ENCODE data around the gene GFOD2. TPM values are rescaled to one million over a fixed set of nuclear protein-coding genes. Genes with fewer than 3 reads are reported as not detected.

Gene GFOD2
- total RNA-seq, 5 donors from 2014 or later (not counting 1 experiment from before 2014, with no cell fraction given) = 8.5 to 23.2 (median 16.7) TPM

DNA sequence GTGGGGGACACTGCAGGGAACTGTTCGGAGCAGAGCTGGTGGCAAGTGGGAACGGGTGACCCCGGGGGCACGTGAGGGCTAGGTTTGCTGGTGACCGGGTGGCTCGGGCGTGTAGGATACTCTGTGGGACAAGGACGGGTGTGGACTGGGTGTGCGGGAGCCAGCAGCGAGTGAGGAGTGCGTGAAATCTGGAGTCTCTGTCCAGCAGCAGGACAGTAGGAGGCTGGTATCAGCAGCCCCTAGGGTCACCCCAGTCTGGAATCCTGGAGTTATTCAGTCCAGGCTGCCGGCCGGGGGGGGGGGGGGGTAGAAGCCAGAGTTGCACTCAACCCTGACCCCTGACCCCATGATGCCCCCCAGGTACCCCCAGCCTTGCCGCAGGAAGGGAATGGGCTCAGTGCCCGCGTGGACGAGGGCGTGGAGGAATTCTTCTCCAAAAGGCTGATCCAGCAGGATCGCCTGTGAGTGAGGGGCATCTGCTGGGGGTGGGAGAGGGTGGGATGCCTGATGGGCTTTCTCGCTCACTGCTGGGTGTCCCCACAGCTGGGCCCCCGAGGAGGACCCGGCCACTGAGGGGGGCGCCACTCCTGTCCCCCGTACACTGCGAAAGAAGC lies 65.2 kb downstream of the GFOD2 start:
- 95% methylated on average over 22 of the region's 25 CpGs for WGBS (ENCODE audit: insufficient coverage)
- peaks cover 2 to 10% of the 10 kb centered on the region in 2 experiments for H3K4me1 ChIP-seq (ENCODE audit: control insufficient read depth in 1 of 2, extremely low read depth in 1 of 2, insufficient read depth in 2 of 2, low read length in 2 of 2)
- H3K27me3 ChIP-seq (replicated peaks in 1 of 2; ENCODE audit: control insufficient read depth in 2 of 2, extremely low read depth in 1 of 2, insufficient read depth in 2 of 2, low read length in 1 of 2) = no peaks in the 10 kb centered on the region
- Mint-ChIP-seq H3K9me3 (no peaks in the 10 kb centered on the region), H3K36me3 (peaks cover 38% of the 10 kb centered on the region), H3K27me3 (no peaks in the 10 kb centered on the region), H3K27ac (no peak overlapping the region), H3K4me1 (peaks cover 5 to 28% (median 18%) of the 10 kb centered on the region in 3 donors), H3K4me3 (no peak overlapping the region)
- H3K36me3 ChIP-seq (ENCODE audit: control insufficient read depth in 2 of 2, extremely low read depth in 1 of 2, insufficient read depth in 1 of 2, low read length in 1 of 2) = peaks cover 26 to 74% of the 10 kb centered on the region in 2 donors
- ATAC-seq (replicated peaks in 1 of 4) (no peak), DNase-seq (no peak)
- ChIA-PET CTCF (no interaction called here), POLR2A (no interaction called here)
- H3K27ac ChIP-seq (ENCODE audit: low read length) = no peak overlapping the region
- H3K4me3 ChIP-seq (ENCODE audit: control insufficient read depth in 1 of 2, extremely low read depth in 1 of 2, low read length in 1 of 2) = no peak overlapping the region
- no peaks in the 10 kb centered on the region for H3K9me3 ChIP-seq

DNA sequence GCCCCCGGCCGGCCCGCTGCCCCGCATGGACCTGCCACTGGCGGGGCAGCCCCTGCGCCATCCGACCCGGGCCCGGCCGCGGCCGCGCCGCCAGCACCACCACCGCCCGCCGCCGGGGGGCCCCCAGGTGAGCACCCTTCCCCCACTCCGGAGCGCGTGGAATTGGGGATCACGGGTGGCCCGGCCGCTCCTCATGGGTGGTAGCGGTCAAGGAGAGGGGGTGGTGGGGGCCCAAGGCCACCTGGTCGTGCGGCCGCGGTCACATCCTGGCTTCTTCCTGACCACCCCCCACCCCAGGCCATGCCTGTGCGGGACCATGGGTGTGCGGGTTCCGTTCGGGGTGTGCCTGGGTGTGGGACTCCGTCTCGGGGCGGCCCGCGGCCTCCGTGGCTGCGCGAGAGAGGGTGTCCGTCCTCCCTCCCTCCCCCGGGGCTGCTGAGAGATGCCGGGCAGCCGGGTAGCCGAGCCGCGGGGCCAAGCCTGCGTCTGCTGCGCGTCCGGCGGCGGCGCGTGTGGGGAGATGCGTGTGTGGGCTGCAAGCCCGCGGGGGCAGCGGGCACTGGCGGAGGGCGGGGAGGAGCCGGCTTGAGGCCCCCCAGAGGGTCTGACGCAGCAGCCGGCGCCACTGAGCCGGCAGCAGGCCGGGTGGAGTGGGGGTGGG lies 65.9 kb downstream of the GFOD2 start:
- Histone ChIP-seq H3K36me3 (ENCODE audit: control insufficient read depth in 2 of 2, extremely low read depth in 1 of 2, insufficient read depth in 1 of 2, low read length in 1 of 2) (peaks cover 26 to 79% of the 10 kb centered on the region in 2 donors), H3K27me3 (replicated peaks in 1 of 2; ENCODE audit: control insufficient read depth in 2 of 2, extremely low read depth in 1 of 2, insufficient read depth in 2 of 2, low read length in 1 of 2) (no peaks in the 10 kb centered on the region), H3K9me3 (no peaks in the 10 kb centered on the region), H3K4me3 (ENCODE audit: control insufficient read depth in 1 of 2, extremely low read depth in 1 of 2, low read length in 1 of 2) (no peak overlapping the region), H3K4me1 (ENCODE audit: control insufficient read depth in 1 of 2, extremely low read depth in 1 of 2, insufficient read depth in 2 of 2, low read length in 2 of 2) (peaks cover 0 to 3% of the 10 kb centered on the region in 2 experiments), H3K27ac (ENCODE audit: low read length) (no peak overlapping the region)
- peaks cover 1 to 24% (median 14%) of the 10 kb centered on the region in 3 donors for H3K4me1 Mint-ChIP-seq
- H3K27me3 Mint-ChIP-seq = no peaks in the 10 kb centered on the region
- ATAC-seq (replicated peaks in 1 of 4) (no peak), DNase-seq (no peak)
- H3K36me3 Mint-ChIP-seq = peaks cover 38% of the 10 kb centered on the region
- no peaks in the 10 kb centered on the region for H3K9me3 Mint-ChIP-seq
- 97% methylated on average over 43 of the region's 68 CpGs for WGBS (ENCODE audit: insufficient coverage)
- H3K27ac Mint-ChIP-seq = no peak overlapping the region
- CTCF ChIA-PET = no interaction called here
- POLR2A ChIA-PET = no interaction called here
- no peak overlapping the region for H3K4me3 Mint-ChIP-seq

DNA sequence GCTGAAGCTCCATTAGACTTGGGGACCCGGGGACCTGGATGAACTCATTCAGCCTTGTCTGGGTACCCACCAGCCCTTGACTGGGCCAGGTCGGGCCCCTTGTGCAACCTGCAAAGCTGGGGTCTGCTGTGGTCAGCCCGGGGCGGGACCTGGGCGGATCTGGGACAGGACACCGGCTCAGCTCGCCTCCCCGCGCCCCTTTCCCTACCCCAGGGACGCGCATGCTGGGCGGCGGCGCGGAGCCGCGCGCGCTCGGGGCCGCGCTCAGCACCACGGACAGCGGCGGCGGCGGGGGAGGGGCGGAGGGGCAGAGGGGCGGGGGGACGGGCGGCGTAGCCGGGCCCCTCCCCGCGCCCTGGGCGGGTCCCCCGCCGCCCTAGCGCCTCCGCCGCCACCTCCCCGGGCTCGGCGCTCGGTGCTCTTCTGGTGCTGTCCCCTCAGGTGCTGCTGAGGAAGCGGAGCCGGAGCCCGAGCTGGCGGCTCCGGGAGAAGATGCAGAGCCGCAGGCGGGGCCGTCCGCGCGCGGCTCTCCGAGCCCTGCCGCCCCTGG lies 66.5 kb downstream of the GFOD2 start:
- 93% methylated on average over 50 of the region's 59 CpGs for whole genome bisulfite sequencing (ENCODE audit: insufficient coverage)
- no peak overlapping the region for H3K27ac ChIP-seq (ENCODE audit: low read length)
- H3K4me1 ChIP-seq (ENCODE audit: control insufficient read depth in 1 of 2, extremely low read depth in 1 of 2, insufficient read depth in 2 of 2, low read length in 2 of 2) = no peaks in the 10 kb centered on the region
- CTCF ChIA-PET = no interaction called here
- H3K4me3 Mint-ChIP-seq = no peak overlapping the region
- no peaks in the 10 kb centered on the region for H3K9me3 ChIP-seq
- peak in 1 of 4 experiments; percentile 17 for ATAC-seq (replicated peaks in 1 of 4)
- H3K27ac Mint-ChIP-seq = peak overlapping the region in 1 of 2 donors; percentile 71
- H3K27me3 ChIP-seq (replicated peaks in 1 of 2; ENCODE audit: control insufficient read depth in 2 of 2, extremely low read depth in 1 of 2, insufficient read depth in 2 of 2, low read length in 1 of 2) = no peaks in the 10 kb centered on the region
- POLR2A ChIA-PET = no interaction called here
- no peak for DNase-seq
- H3K36me3 ChIP-seq (ENCODE audit: control insufficient read depth in 2 of 2, extremely low read depth in 1 of 2, insufficient read depth in 1 of 2, low read length in 1 of 2) = peaks cover 26 to 82% of the 10 kb centered on the region in 2 donors
- H3K4me1 Mint-ChIP-seq = peaks cover 1 to 18% (median 14%) of the 10 kb centered on the region in 3 donors
- H3K9me3 Mint-ChIP-seq = no peaks in the 10 kb centered on the region
- peaks cover 38% of the 10 kb centered on the region for H3K36me3 Mint-ChIP-seq
- no peak overlapping the region for H3K4me3 ChIP-seq (ENCODE audit: control insufficient read depth in 1 of 2, extremely low read depth in 1 of 2, low read length in 1 of 2)
- no peaks in the 10 kb centered on the region for H3K27me3 Mint-ChIP-seq

DNA sequence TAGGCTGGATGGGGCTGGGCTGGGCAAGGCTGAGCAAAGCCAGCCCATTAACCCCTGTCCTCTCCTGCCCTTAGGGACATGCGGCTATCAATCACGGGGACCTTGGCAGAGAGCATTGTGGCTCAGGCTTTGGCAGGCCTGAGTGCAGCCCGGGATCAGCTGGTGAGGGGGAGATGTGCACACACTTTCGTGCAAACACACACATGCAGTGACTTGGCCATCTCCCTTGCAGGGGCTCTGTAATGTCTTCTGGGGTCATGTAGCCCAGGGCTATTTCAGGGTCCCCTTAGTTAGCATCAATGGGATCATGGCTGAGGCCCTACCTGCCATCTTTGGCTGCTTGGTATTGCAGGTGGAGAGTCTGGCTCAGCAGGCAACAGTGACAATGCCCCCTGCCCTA lies 67.3 kb downstream of the GFOD2 start:
- DNase-seq (no peak), ATAC-seq (replicated peaks in 1 of 4) (no peak)
- ChIA-PET POLR2A (no interaction called here), CTCF (no interaction called here)
- Mint-ChIP-seq H3K9me3 (no peaks in the 10 kb centered on the region), H3K4me1 (peaks cover 4 to 18% (median 14%) of the 10 kb centered on the region in 3 donors), H3K27me3 (no peaks in the 10 kb centered on the region), H3K4me3 (no peak overlapping the region), H3K27ac (peak overlapping the region; percentile 61 to 71), H3K36me3 (peaks cover 38% of the 10 kb centered on the region)
- Histone ChIP-seq H3K9me3 (no peaks in the 10 kb centered on the region), H3K4me1 (ENCODE audit: control insufficient read depth in 1 of 2, extremely low read depth in 1 of 2, insufficient read depth in 2 of 2, low read length in 2 of 2) (peaks cover 0 to 6% of the 10 kb centered on the region in 2 experiments), H3K36me3 (ENCODE audit: control insufficient read depth in 2 of 2, extremely low read depth in 1 of 2, insufficient read depth in 1 of 2, low read length in 1 of 2) (peaks cover 22 to 82% of the 10 kb centered on the region in 2 donors), H3K27ac (ENCODE audit: low read length) (no peak overlapping the region), H3K4me3 (ENCODE audit: control insufficient read depth in 1 of 2, extremely low read depth in 1 of 2, low read length in 1 of 2) (no peak overlapping the region), H3K27me3 (replicated peaks in 1 of 2; ENCODE audit: control insufficient read depth in 2 of 2, extremely low read depth in 1 of 2, insufficient read depth in 2 of 2, low read length in 1 of 2) (no peaks in the 10 kb centered on the region)
- 86% methylated on average over 2 of the region's 4 CpGs for WGBS (ENCODE audit: insufficient coverage)

DNA sequence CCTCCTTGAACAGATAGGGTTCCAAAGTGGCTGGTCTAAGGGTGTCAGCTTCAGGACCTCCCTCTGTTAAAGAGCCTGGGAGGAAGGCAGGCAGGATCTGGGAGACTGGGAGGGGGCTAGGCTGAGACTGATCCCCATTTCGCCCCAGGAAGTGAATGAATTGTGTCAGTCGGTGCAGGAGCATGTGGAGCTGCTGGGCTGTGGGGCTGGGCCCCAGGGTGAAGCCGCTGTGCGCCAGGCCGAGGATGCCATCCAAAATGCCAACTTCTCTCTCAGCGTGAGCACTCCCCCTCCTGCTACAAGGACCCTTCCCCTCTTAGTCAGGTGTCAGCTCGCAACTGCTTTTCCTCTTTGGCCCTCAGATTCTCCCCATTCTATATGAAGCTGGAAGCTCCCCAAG lies 68.1 kb downstream of the GFOD2 start:
- Mint-ChIP-seq H3K27me3 (no peaks in the 10 kb centered on the region), H3K9me3 (no peaks in the 10 kb centered on the region), H3K36me3 (peaks cover 38% of the 10 kb centered on the region), H3K27ac (peak overlapping the region; percentile 71 to 79), H3K4me1 (peaks cover 8 to 18% (median 18%) of the 10 kb centered on the region in 3 donors), H3K4me3 (no peak overlapping the region)
- H3K36me3 ChIP-seq (ENCODE audit: control insufficient read depth in 2 of 2, extremely low read depth in 1 of 2, insufficient read depth in 1 of 2, low read length in 1 of 2) = peaks cover 21 to 84% of the 10 kb centered on the region in 2 donors
- no peaks in the 10 kb centered on the region for H3K27me3 ChIP-seq (replicated peaks in 1 of 2; ENCODE audit: control insufficient read depth in 2 of 2, extremely low read depth in 1 of 2, insufficient read depth in 2 of 2, low read length in 1 of 2)
- CTCF ChIA-PET = interaction anchor here in 1 of 2 donors (1.0 kb wide), 1 partner anchor 130 kb away, joined by 3 read pairs; no protein-coding TSS in a partner anchor
- DNase-seq = no peak
- H3K27ac ChIP-seq (ENCODE audit: low read length) = no peak overlapping the region
- POLR2A ChIA-PET = interaction anchor here in 1 of 2 donors (0.6 kb wide), 1 partner anchor 131 kb away, joined by 8 read pairs; no protein-coding TSS in a partner anchor
- ATAC-seq (replicated peaks in 1 of 4) = no peak
- no peaks in the 10 kb centered on the region for H3K9me3 ChIP-seq
- no peak overlapping the region for H3K4me3 ChIP-seq (ENCODE audit: control insufficient read depth in 1 of 2, extremely low read depth in 1 of 2, low read length in 1 of 2)
- H3K4me1 ChIP-seq (ENCODE audit: control insufficient read depth in 1 of 2, extremely low read depth in 1 of 2, insufficient read depth in 2 of 2, low read length in 2 of 2) = peaks cover 0 to 15% of the 10 kb centered on the region in 2 experiments
- 95% methylated on average over 4 of the region's 7 CpGs for WGBS (ENCODE audit: insufficient coverage)

DNA sequence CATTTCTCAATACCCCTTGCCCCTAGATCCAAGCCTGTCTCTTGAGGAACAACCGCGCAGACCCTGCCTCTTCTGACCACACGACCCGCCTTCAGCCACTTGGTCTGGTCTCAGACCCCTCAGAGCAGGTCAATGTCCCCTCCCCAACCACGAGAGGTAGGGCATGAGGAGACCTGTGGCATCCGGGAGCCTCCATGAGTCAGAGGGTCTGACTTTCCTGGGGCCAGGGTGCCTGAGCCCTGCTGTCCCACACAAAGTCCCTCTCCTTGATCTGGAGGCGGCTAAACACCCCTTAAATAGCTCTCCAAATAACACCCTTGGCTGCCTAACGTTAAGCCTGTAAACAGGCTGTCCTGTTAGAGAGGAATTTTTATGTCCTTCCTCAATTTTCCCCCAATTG lies 69.1 kb downstream of the GFOD2 start:
- 91% methylated on average over 5 of the region's 8 CpGs for WGBS (ENCODE audit: insufficient coverage)
- H3K36me3 ChIP-seq (ENCODE audit: control insufficient read depth in 2 of 2, extremely low read depth in 1 of 2, insufficient read depth in 1 of 2, low read length in 1 of 2) = peaks cover 18 to 78% of the 10 kb centered on the region in 2 donors
- CTCF ChIA-PET = no interaction called here

More for the DNA sequence above, 69.1 kb downstream of the GFOD2 start:
- H3K27me3 ChIP-seq (replicated peaks in 1 of 2; ENCODE audit: control insufficient read depth in 2 of 2, extremely low read depth in 1 of 2, insufficient read depth in 2 of 2, low read length in 1 of 2) = no peaks in the 10 kb centered on the region
- peaks cover 0 to 25% of the 10 kb centered on the region in 2 experiments for H3K4me1 ChIP-seq (ENCODE audit: control insufficient read depth in 1 of 2, extremely low read depth in 1 of 2, insufficient read depth in 2 of 2, low read length in 2 of 2)
- POLR2A ChIA-PET = no interaction called here
- DNase-seq = no peak
- no peak overlapping the region for H3K27ac Mint-ChIP-seq
- no peak overlapping the region for H3K4me3 ChIP-seq (ENCODE audit: control insufficient read depth in 1 of 2, extremely low read depth in 1 of 2, low read length in 1 of 2)
- H3K4me3 Mint-ChIP-seq = no peak overlapping the region
- peaks cover 31% of the 10 kb centered on the region for H3K36me3 Mint-ChIP-seq
- peaks cover 12 to 19% (median 18%) of the 10 kb centered on the region in 3 donors for H3K4me1 Mint-ChIP-seq
- H3K27me3 Mint-ChIP-seq = no peaks in the 10 kb centered on the region
- H3K27ac ChIP-seq (ENCODE audit: low read length) = no peak overlapping the region
- H3K9me3 Mint-ChIP-seq = no peaks in the 10 kb centered on the region
- ATAC-seq (replicated peaks in 1 of 4) = no peak
- no peaks in the 10 kb centered on the region for H3K9me3 ChIP-seq
